ENCODE results near the gene OR2S2. TPM values are rescaled to one million over a fixed set of nuclear protein-coding genes. Genes with fewer than 3 reads are reported as not detected.

The OR2S2 gene
- total RNA-seq, 1 donor, result under 0.01 TPM

- no peak for TF ChIP-seq CTCF (IDR thresholded peaks at IDR 0.05; ENCODE audit: insufficient read depth, low read depth, low read length)
- no peak for DNase-seq (ENCODE audit: low read depth)
- H3K4me3 ChIP-seq (ENCODE audit: low read depth, low read length), result no peak overlapping the region
These were observed 20.8 kb upstream of the OR2S2 start for GRCh38 chr9:35978792-35979191.

GRCh38 chr9:35976726-35977125 is 18.8 kb upstream of the OR2S2 start:
- TF ChIP-seq CTCF (IDR thresholded peaks at IDR 0.05; ENCODE audit: insufficient read depth, low read depth, low read length), result no peak
- H3K4me3 ChIP-seq (ENCODE audit: low read depth, low read length), result no peak overlapping the region
- DNase-seq (ENCODE audit: low read depth), result no peak

GRCh38 chr9:35974800-35975199 is 16.8 kb upstream of the OR2S2 start:
- TF ChIP-seq CTCF (IDR thresholded peaks at IDR 0.05; ENCODE audit: insufficient read depth, low read depth, low read length), result no peak
- DNase-seq (ENCODE audit: low read depth), result no peak
- H3K4me3 ChIP-seq (ENCODE audit: low read depth, low read length), result no peak overlapping the region

GRCh38 chr9:35972093-35972492 is 14.1 kb upstream of the OR2S2 start:
- no peak for TF ChIP-seq CTCF (IDR thresholded peaks at IDR 0.05; ENCODE audit: insufficient read depth, low read depth, low read length)
- H3K4me3 ChIP-seq (ENCODE audit: low read depth, low read length), result no peak overlapping the region
- no peak for DNase-seq (ENCODE audit: low read depth)

- DNase-seq (ENCODE audit: low read depth), result no peak
- TF ChIP-seq CTCF (IDR thresholded peaks at IDR 0.05; ENCODE audit: insufficient read depth, low read depth, low read length), result no peak
- H3K4me3 ChIP-seq (ENCODE audit: low read depth, low read length), result no peak overlapping the region
These were observed 9.1 kb upstream of the OR2S2 start for GRCh38 chr9:35967042-35967441.

GRCh38 chr9:35966433-35966832 is 8.5 kb upstream of the OR2S2 start:
- TF ChIP-seq CTCF (IDR thresholded peaks at IDR 0.05; ENCODE audit: insufficient read depth, low read depth, low read length), result no peak
- DNase-seq (ENCODE audit: low read depth), result no peak
- no peak overlapping the region for H3K4me3 ChIP-seq (ENCODE audit: low read depth, low read length)

GRCh38 chr9:35965011-35965410 is 7.1 kb upstream of the OR2S2 start:
- TF ChIP-seq CTCF (IDR thresholded peaks at IDR 0.05; ENCODE audit: insufficient read depth, low read depth, low read length), result no peak
- no peak overlapping the region for H3K4me3 ChIP-seq (ENCODE audit: low read depth, low read length)
- no peak for DNase-seq (ENCODE audit: low read depth)
